Limb (tissue), 2 donors: ENCODE data around the gene AFF3.
A peak's percentile ranks its signal among the peaks of the same experiment; 100 is the strongest.
"Not testable (repeated sequence)": the region's sequence is repeated elsewhere in the genome, so short reads cannot be mapped to it uniquely, and the experiment has no call there.

Experiments used
- DNase-seq, 2 donors: peaks; one replicate each; pipeline ENCODE4 v3.0.0-alpha.2; 2016; ENCODE audit errors: extremely low spot score in 2 of 2

AFF3 gene

DNA sequence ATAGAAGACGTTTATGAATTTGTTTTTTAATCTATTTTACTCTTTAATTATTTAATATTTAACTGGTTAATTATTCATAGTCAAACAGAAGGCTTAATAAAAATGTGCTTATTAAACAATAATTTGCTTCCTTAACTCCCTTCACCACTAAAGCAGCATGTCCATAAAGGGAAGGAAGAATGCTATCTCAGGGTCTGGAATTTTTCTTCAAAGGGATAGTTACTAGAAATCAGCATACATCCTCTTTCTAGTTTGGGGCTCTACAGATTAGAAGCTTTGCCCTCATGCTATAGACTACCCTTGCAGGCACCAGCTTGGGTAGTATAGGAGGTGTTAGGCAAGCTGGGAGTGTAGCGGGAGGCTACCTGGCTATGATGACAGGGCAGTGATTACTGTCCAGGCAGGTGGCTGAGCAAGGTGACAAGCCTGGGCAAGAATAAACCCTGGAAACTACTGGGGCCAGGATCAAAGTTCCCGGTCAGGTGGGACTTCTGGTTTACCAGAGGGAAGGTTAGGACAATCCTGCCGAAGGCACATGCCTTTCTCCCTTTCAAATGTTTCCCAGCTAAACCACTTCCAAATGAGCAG is 376.6 kb downstream of the AFF3 start:
- DNase-seq: no peak

GRCh38 chr2:99763764-99764163 is 378.6 kb downstream of the AFF3 start:
- DNase-seq: no peak

GRCh38 chr2:99762714-99763113 is 379.7 kb downstream of the AFF3 start:
- DNase-seq: no peak

DNA sequence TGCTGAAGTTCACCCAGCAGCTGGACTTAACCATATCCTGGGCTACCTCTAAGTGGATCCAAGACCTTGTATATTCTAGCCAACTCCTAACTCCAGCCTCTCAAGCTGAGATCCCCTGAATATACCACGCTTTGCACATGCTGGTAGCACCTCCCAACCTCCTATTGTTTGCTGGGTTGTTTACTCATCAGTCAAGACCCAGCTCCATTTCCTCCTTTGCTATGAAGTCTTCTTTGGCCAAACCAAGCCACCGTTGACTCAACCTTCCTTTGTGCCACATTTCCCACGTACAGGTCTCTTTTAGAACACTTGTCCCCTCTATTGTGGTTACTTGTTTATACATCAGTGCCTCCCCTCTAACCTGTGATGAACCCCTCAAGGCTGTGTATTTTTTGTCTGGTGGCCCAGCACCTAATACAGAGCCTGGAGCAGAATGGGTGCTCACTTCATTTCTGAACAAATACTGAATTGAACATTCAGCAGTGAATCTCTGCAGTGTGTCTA is 384.7 kb downstream of the AFF3 start:
- DNase-seq: no peak

DNA sequence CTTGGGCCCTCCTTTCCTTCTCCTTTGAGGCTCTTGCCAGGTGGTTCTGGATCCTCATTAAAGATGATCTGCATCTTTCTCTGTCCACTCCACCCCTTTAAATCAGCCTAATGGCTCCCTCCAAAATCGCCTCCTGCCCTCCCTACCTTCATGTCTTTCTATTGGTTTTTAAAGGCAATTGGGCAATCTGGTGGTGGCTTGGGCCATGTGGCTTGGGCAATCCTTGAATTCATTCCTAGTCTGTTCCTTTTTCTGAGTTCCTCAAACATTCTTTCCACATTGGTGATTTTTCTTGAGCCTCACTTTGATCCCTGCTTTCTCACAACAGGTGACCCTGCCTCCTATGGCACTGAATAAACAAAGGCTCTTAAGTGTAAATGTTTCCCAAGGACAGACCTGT is 386.3 kb downstream of the AFF3 start:
- DNase-seq: no peak

DNA sequence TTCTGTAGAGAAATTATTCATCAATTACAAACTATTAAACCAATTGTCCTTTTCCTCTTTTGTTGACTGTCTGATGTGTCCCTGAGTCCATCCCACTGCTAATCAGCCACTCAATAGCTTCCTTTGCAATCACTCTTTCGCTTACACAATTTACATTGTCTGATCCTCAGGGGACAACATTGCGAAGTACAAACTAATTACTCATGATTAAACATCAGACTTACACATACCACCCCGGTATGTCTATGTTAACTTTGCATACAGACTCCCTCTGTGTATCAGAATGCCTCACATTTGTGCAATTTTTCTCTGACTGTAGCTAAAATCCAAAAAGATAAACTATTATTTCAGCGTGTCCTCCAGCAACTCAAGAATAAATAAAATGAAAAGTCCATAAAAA is 388.2 kb downstream of the AFF3 start:
- no peak for DNase-seq

DNA sequence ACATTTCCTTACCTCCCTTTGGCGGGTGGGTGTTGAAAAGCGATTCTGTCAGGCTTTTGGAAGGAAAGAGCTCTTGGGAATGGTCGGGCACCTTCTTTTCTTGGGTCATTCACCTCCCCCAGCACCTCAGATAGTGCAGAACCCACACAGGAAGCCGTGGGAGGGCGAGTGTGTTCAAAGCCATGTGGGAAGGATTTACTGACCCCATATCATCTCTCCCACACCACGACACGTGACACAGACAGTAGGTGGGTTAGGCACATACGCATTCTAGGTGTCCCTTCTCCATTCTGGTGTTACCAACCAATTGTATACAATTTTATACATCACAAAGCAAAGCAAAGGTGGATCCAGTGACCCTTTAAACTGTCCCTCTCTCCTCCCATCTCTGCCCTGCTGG is 388.9 kb downstream of the AFF3 start:
- DNase-seq: no peak

- DNase-seq: no peak
Observed at GRCh38 chr2:99748344-99748743, 394.0 kb downstream of the AFF3 start.

GRCh38 chr2:99747842-99748241 is 394.5 kb downstream of the AFF3 start:
- DNase-seq: no peak

GRCh38 chr2:99743146-99743545 is 399.2 kb downstream of the AFF3 start:
- no peak for DNase-seq

GRCh38 chr2:99737537-99737936 is 404.9 kb downstream of the AFF3 start:
- no peak for DNase-seq

DNA sequence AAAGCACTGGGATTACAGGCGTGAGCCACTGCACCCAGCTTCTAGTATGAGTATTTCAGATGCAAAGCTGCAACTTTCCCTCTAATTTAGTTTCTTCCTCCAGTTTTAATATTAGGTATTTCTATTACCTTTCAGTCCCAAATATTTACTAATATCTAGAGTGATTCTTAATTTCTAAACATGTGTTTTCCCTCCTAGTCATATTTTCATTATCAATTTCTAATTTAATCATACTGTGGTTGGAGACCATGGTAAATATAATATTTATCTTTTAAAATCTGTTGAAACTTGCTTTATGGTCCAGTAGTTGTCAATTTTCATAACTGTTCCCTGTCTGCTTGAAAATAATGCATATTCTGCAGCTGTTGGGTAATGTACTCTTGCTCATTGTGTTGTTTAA is 406.6 kb downstream of the AFF3 start:
- DNase-seq: no peak

- not testable (repeated sequence) for DNase-seq
Observed at GRCh38 chr2:99735314-99735713, 407.1 kb downstream of the AFF3 start.

DNA sequence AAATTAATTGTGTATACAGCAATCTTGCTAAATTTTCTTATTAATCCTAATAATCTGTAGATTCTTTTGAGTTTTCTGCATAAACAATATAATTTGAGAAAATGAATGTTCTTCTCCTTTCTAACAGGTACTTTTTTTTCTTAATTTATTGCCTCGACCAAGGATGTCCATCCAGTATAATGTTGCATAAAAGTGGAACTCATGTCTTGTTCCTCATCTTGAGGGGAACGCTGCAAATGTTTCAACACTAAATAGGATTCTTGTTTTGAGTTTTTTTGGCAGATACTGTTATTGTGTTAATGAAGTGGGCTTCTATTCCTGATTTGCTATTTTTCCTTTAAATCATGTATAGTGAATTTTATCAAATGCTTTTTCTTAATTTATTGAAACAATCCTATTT is 408.2 kb downstream of the AFF3 start:
- no peak for DNase-seq

GRCh38 chr2:99729104-99730025 is 413.0 kb downstream of the AFF3 start:
- peak in 1 of 2 donors; percentile 51 for DNase-seq

DNA sequence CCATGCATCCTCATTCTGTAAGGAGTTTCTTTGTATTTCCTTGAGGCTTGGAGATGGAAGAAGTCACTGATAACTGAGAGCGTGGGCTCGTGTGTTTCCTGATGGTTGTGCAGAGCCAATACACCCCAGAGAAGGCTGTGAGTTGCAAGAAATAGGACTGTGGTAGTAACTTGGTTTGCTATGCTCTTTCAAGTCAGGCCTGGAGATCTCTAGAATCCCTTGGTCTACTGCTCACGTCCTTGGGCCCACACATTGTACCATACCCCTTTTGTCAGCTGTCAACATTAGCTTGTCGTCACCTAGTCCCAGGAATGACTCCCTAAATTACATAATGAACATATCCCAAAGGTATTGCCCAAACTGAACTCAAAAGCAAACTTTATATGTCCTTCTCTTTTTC is 414.2 kb downstream of the AFF3 start:
- no peak for DNase-seq

DNA sequence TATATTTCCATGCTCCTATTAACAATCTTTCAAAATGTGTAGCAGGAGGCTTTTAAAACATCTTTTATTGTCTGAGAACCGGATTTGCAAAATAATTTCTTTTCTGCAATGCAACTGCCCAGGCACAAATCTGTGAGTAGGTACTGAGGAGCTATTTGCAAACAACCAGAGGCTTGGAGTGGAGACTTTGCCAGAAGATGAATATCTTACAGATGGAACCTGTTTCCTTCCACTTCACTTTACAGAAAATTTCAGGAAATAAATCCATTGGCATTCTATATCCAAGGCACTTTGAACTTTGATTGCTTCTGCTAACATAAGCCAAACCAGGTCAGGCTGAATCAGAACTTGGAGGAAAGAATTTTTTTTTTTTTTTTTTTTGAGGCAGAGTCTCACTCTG is 415.2 kb downstream of the AFF3 start:
- no peak for DNase-seq

DNA sequence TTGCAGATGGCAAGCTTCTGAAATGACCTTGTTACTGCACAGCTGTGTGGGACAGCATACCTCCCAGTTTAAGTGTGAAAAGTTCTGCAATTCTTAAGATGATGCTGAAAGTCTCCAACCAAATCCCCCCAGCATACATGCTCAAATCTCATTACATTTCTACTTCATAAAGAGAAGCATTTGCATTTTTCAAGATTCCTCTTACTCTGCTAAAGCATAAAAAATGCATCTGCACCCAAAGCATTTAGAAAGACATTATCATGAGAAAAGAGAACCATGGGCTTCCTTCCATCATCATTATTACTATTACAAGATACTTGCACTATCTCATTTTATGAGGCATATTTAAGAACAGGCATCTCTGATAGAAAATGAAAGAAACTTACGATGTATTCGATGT is 415.7 kb downstream of the AFF3 start:
- no peak for DNase-seq

- no peak for DNase-seq
Observed at GRCh38 chr2:99725820-99726219, 416.6 kb downstream of the AFF3 start.

DNA sequence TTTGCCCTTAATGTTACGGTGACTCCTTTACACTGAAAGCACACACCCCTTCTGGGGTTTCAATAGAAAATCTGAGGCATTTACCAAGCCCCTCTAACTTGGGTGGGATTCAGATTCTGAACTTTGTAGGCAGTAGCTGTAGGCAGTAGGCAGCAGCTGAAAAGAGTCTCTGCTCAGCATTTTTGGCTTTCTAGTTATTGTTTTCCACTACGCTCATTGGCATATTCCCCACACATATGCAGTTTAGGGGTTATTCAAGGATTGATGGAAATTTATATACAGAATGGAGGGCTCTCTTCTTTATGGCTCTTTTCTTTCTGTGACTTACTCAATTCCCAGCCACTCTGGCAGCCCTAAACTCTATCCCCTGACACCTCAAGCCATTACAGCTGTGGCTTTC is 419.9 kb downstream of the AFF3 start:
- no peak for DNase-seq

DNA sequence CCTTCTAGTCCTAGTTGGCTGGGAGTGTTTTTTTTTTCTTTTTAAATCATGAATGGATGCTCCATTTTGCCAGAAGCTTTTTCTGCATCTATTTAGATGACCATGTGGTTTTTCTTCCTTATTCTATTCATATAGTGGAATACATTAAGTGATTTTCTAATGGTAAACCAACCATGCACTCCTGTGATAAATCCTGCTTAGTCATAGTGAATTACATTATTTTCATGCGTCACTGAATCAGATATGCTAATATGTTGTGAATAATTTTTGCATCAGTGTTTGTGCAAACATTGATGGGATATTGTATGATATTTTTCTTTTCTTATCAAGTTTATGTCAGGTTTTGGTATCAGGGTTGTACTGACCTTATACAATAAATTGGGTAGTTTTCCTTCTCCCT is 423.3 kb downstream of the AFF3 start:
- no peak for DNase-seq

DNA sequence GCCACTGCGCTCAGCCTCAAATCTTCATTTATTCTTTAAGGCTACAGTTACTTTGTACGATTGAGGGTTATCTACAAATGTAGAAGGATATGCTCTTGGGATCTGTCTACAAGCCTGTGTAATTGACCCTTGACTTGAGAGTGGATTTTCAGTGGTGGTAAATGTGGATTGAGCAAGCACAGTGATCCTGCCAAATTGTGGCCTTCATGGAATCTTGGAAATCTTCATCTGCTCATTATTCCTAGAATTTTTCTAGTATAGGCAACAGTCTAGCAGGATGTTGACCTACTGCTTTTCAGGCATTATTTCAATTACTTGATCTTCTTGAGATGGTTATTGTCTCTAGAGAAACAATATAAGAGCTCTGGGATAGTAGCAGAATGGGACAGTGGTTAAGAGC is 426.4 kb downstream of the AFF3 start:
- DNase-seq: no peak

GRCh38 chr2:99714349-99714748 is 428.0 kb downstream of the AFF3 start:
- peak in 1 of 2 donors; percentile 24 for DNase-seq
